SK-MEL-5 (cell line): ENCODE measurements around the gene SLC13A3. TPM values are rescaled to one million over a fixed set of nuclear protein-coding genes. Genes with fewer than 3 reads are reported as not detected.

Experiments
- DNase-seq: peaks from one replicate; pipeline ENCODE4 v3.0.0-alpha.2; 2016; ENCODE audit warnings: low read depth, low spot score
- in situ Hi-C: cut with HindIII; loops from 2 replicates; pipeline ENCODE4 v1.10.0; 2016; ENCODE audit warnings: low sequenced_read_pairs, high pct_unique_total_duplicates, low pct_unique_long_range_greater_than_20kb
- total RNA-seq: library from RNA; depleted of rRNA; stranded (reverse); fragments of >200 nt; shearing (Covaris generic); gene quantifications from 2 replicates; pipeline ENCODE4 v1.2.3, GENCODE V29; 2014

SLC13A3 gene
- total RNA-seq, 1 experiment from 2014 or later = 5.2 TPM

DNA sequence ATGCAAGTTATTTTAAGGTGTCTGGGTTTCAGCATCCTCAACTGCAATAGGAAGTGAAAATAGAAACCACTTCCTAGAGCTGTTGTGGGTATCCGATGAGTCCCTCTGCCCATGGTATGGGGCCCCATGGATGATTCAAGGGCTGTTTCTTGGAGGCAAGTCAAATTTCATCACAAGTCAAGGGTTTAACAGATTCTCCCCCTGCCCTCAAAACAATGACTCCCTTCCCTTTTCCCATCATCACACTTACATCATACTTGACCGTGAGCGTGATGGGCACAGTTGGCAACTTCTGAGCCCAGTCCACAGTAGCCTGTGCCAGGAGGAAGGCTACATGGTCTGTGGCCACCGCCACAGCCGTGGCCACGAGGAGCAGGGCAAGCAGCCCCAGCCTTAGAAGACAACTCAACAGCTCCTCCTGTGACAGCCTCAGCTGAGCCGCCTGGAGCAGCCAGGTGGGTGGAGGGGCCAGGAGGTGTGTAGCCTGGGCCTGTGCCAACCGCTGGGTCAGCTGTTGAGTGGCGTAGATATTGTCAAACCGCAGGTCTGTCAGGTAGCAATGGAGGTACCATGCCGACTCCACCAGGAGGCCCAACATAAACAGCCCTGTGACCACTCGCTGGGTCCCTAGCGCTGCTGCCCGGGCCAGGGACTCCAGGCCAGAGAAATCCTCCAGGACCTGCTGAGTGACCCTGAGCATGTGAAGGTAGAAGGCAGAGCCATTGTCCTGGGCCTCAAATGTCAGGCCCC is 106.0 kb downstream of the SLC13A3 start:
- in situ Hi-C loops = loop anchor here (25.0 kb wide), 1 partner anchor 142 kb away; the partner anchor contains the start of gene TP53RK
- DNase-seq = no peak

- DNase-seq = no peak
- in situ Hi-C loops = loop anchor here (25.0 kb wide), 1 partner anchor 143 kb away; the partner anchor contains the start of gene TP53RK
These were observed 106.7 kb downstream of the SLC13A3 start for GRCh38 chr20:46544576-46544975.

GRCh38 chr20:46543959-46544358 is 107.3 kb downstream of the SLC13A3 start:
- in situ Hi-C loops = loop anchor here (25.0 kb wide), 1 partner anchor 143 kb away; the partner anchor contains the start of gene TP53RK
- no peak for DNase-seq

DNA sequence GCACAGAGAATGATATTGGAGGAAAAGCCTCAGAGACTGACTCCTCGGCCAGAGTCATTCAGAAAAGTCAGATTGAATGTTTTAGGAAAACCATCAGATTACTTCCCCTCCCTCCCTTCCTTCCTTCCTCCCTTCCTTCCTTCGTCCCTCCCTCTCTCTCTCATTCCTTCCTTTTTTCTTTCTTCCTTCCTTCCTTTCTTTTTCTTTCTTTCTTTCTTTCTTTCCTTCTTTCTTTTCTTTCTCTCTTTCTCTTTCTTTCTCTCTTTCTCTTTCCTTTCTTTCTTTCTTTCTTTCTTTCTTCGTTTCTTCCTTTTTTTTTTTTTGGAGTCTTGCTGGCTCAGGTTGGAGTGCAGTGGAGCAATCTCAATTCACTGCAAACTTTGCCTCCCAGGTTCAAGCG is 108.2 kb downstream of the SLC13A3 start:
- in situ Hi-C loops = loop anchor here (25.0 kb wide), 1 partner anchor 144 kb away; the partner anchor contains the start of gene TP53RK
- no peak for DNase-seq

GRCh38 chr20:46541229-46541935 is 109.9 kb downstream of the SLC13A3 start:
- in situ Hi-C loops = loop anchor here (25.0 kb wide), 1 partner anchor 146 kb away; the partner anchor contains the start of gene TP53RK
- no peak for DNase-seq

GRCh38 chr20:46539113-46539512 is 112.1 kb downstream of the SLC13A3 start:
- in situ Hi-C loops = loop anchor here (25.0 kb wide), 1 partner anchor 148 kb away; the partner anchor contains the start of gene TP53RK
- no peak for DNase-seq

DNA sequence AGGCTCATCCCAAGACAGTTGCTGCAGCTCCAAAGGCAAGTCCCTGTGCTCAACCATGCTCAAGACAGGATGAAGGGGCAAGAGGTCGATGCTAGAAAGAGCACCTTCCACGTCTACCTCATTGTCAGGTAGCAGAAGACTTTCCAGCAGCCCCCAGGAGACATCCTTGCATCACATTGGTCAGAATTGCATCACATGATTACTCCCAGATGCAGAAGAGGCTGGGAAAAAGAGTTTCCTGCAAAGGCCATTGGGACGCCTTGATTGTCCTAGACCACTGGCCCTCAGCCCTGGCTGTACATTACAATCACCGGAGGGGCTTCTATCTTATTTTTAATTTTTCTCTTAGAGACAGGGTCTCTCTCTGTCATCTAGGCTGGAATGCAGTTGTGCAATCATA is 120.6 kb downstream of the SLC13A3 start:
- in situ Hi-C loops = loop anchor here (25.0 kb wide), 1 partner anchor 157 kb away; the partner anchor contains the start of gene TP53RK
- no peak for DNase-seq

DNA sequence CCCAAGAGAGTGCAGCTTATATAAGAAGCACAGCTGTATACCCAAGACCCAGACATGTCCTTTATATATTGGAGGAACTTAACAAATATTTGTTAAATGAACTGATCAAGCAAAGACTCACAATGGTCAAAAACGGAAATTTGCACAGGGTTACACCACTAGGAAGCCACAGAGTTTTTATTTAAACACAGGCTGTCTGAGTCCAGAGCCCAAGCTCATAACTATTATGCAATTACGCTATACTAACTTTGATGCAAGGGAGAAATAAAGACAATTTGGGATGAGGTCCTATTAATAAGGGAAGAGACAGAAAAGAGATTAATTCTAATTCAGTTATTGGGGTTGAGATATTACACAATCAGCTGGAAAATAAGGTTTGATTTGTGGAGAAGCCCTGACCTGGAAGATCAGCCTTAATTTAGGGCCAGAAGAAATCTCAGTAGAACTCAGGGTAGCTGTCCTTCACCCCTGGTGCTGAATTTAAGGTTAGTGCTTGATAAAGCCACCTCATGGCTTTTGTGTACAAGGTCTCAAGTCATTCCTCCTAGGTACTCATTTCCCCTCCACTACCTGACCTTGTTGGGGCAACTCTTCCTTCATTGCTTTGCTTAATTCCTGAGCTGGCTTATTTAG is 127.4 kb downstream of the SLC13A3 start:
- peak; percentile 15 for DNase-seq
- in situ Hi-C loops = no loop called here

GRCh38 chr20:46523108-46523507 is 128.2 kb downstream of the SLC13A3 start:
- in situ Hi-C loops = no loop called here
- no peak for DNase-seq

DNA sequence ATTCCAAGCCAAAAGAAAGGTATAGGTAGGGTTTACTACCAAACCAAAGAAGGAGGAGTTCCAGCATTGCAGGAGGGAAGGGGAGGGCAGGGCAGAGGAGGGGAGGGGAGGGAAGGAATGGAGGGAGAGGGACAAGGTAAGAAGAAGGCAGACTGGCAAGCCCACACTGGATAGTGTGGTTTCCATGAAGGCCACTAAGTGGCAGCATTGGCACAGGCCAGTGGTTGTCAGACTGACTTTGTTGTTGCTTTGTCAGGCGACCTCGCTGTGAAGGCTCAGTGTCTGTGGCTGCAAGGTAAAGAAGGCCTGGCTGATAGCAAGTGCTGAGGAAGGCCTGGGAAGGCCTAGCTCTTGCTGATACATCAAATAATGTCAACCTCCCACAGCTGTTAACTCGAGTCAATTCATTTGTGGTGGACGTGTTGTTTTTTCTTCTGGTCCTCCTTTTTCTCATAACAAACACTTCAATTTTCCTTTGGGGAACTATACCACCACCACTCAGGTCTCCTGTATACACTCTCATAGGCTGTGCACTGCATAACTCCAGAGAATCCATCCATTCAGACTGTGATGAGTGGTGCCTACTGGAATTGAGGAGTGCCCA is 130.2 kb downstream of the SLC13A3 start:
- in situ Hi-C loops = no loop called here
- DNase-seq = peak; percentile 85

DNA sequence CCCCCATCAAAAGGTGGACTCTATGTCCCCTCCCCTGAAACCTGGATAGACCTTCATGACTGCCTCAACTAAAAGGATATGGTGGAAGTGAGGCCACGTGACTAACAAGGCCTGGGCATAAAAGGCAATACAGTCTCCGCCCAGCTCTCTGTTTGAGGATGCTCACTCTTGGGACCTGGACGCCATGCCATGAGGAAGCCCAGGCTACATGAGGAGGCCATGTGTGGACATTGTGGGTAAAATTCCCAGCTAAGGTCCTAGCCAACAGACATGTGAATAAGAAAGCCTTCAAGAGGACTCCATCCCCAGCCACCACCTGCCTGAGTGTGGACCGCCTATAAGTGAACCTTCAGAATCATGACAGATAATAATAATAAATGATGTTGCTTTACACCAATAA is 130.7 kb downstream of the SLC13A3 start:
- DNase-seq = no peak
- in situ Hi-C loops = no loop called here

- in situ Hi-C loops = no loop called here
- DNase-seq = no peak
These were observed 131.7 kb downstream of the SLC13A3 start for GRCh38 chr20:46519471-46520068.

GRCh38 chr20:46512943-46513844 is 138.1 kb downstream of the SLC13A3 start, which contains the start of gene ZNF334:
TSS of gene ZNF334 (minus strand) at chr20:46513559. CDS start at chr20:46512102, 1,457 bp downstream.
- in situ Hi-C loops = no loop called here
- no peak for DNase-seq

DNA sequence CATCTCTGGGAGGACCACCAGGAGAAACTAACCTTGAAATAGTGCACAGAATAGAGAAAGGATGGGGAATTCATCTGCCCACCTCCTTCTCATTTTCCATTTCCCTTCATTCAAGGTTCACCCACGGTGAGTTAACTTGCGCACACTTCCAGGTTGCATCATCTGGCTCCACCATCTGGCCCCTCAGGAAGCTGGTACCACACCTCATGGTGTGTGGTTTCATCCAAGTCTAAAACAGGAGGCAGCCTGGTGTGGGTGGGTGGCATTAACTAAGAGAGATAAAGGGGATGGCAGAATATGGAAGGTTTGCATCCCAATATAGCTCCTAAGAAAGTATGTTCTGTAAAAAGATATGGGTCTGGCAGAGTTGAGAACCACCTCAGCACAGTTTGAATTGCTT is 141.7 kb downstream of the SLC13A3 start:
- DNase-seq = no peak
- in situ Hi-C loops = no loop called here
